ENCODE data around the gene C18orf63. TPM values are rescaled to one million over a fixed set of nuclear protein-coding genes. Genes with fewer than 3 reads are reported as not detected.
"Not testable (repeated sequence)": the region's sequence is repeated elsewhere in the genome, so short reads cannot be mapped to it uniquely, and the experiment has no call there.

Gene C18orf63
- total RNA-seq, 1 experiment from 2014 or later = not detected

DNA sequence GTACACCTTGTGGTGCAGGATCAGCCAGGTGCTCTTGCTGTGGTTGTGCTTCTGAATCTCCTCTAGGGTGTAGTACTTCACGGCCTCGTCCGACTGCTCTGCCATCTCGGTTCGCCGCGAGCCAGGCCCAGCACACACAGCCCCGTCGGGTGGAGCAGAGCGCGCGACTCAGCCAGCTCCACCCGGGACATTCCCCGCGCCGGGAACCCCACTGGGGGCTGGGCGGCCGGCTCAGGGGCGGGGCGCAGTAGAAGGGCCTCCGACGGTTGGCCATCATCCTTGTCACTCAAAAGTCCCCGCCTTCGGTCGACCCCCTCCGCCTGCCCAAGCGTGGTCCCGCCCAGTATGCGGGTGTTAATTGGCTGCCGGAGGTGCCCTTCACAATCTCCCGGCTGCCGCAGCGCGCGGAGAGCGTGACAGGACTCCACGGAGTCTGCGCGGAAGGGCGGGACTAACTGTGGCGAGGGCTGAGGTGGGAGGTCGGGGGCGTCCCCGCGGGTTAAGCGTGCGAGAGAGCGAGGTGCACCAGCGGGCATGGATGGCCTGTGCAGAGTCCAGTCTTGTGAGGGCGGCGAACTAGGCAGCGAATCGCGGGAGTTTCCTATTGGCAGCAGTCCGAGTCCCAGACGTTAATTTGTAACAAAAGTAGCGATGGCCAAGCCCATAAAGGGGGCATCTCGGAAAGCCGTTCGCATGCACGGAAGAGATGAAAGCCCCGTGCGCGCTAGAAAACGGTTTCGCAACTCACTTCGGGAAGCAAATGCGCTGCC is 23.7 kb upstream of the C18orf63 start, which contains the start of gene CYB5A:
Gene CYB5A (minus strand): TSS at position 193 of the 770 bp plus-strand sequence. CDS start 88 bp downstream, at position 105.
- H3K4me3 ChIP-seq (ENCODE audit: low read depth in 2 of 2, low read length in 2 of 2) = peak within 1 kb of the TSS; percentile 70 to 79
- H3K27me3 ChIP-seq (ENCODE audit: control insufficient read depth, insufficient read depth, low read length) = no peaks in the 10 kb centered on the region
- H3K9me3 ChIP-seq (ENCODE audit: control insufficient read depth, insufficient read depth, low read depth, low read length) = no peaks in the 10 kb centered on the region
- peaks cover 10% of the 10 kb centered on the region; the same call in 1 of the 2 replicates for H3K4me1 ChIP-seq (ENCODE audit: control insufficient read depth, insufficient read depth, low read length)
- POLR2A ChIA-PET = no interaction called here
- TF ChIP-seq, protein P1, sequence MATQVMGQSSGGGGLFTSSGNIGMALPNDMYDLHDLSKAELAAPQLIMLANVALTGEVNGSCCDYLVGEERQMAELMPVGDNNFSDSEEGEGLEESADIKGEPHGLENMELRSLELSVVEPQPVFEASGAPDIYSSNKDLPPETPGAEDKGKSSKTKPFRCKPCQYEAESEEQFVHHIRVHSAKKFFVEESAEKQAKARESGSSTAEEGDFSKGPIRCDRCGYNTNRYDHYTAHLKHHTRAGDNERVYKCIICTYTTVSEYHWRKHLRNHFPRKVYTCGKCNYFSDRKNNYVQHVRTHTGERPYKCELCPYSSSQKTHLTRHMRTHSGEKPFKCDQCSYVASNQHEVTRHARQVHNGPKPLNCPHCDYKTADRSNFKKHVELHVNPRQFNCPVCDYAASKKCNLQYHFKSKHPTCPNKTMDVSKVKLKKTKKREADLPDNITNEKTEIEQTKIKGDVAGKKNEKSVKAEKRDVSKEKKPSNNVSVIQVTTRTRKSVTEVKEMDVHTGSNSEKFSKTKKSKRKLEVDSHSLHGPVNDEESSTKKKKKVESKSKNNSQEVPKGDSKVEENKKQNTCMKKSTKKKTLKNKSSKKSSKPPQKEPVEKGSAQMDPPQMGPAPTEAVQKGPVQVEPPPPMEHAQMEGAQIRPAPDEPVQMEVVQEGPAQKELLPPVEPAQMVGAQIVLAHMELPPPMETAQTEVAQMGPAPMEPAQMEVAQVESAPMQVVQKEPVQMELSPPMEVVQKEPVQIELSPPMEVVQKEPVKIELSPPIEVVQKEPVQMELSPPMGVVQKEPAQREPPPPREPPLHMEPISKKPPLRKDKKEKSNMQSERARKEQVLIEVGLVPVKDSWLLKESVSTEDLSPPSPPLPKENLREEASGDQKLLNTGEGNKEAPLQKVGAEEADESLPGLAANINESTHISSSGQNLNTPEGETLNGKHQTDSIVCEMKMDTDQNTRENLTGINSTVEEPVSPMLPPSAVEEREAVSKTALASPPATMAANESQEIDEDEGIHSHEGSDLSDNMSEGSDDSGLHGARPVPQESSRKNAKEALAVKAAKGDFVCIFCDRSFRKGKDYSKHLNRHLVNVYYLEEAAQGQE (IDR thresholded peaks at IDR 0.05; ENCODE audit: insufficient read depth in 1 of 2, low read depth in 2 of 2, low read length in 1 of 2) = no peak; a peak in 1 of 4 replicates
- TF ChIP-seq POLR2AphosphoS5 (IDR thresholded peaks at IDR 0.05; ENCODE audit: low read depth, low read length) (peak; percentile 86), SIN3A (IDR thresholded peaks at IDR 0.05; ENCODE audit: borderline replicate concordance, insufficient read depth, low read depth, low read length) (0 out of 2 replicates have a peak, but pooled peaks have one; percentile 33), TCF7L2 (IDR thresholded peaks at IDR 0.05; ENCODE audit: low read depth, low read length) (peak; percentile 94)
- TF ChIP-seq, protein P2, sequence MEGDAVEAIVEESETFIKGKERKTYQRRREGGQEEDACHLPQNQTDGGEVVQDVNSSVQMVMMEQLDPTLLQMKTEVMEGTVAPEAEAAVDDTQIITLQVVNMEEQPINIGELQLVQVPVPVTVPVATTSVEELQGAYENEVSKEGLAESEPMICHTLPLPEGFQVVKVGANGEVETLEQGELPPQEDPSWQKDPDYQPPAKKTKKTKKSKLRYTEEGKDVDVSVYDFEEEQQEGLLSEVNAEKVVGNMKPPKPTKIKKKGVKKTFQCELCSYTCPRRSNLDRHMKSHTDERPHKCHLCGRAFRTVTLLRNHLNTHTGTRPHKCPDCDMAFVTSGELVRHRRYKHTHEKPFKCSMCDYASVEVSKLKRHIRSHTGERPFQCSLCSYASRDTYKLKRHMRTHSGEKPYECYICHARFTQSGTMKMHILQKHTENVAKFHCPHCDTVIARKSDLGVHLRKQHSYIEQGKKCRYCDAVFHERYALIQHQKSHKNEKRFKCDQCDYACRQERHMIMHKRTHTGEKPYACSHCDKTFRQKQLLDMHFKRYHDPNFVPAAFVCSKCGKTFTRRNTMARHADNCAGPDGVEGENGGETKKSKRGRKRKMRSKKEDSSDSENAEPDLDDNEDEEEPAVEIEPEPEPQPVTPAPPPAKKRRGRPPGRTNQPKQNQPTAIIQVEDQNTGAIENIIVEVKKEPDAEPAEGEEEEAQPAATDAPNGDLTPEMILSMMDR (IDR thresholded peaks at IDR 0.05) = no peak
- intact Hi-C loops (cut with micrococcal nuclease; ENCODE audit: unreplicated experiment) (no loop called here), in situ Hi-C loops (cut with HindIII; ENCODE audit: low pct_unique_long_range_greater_than_20kb, low sequenced_read_pairs) (no loop called here)
- ATAC-seq = peak; percentile 99
- peak within 1 kb of the TSS; percentile 84 for H3K27ac ChIP-seq (ENCODE audit: low read length)
- BruUV-seq (replicated peaks) = no TSS peak
- DNase-seq (ENCODE audit: low read depth, low spot score) = peak; percentile 83
- no peaks in the 10 kb centered on the region for H3K36me3 ChIP-seq (ENCODE audit: control insufficient read depth, insufficient read depth, low read length)
- CTCF ChIA-PET = no interaction called here

DNA sequence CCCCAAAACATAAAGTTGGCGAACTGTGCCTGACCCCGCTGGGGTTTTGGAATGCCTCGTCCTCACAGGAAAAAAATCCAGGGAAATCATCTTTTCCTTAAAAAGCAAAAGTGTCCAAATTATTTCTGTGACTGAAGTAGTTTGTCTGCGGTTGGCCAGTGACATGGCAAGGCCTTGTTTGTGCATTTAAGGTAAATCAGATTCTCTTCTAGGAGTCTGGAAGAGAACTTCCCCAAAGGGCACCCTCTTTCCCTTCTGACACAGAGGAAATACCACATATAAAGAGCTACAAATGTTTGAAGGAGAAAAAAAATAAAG is 23.1 kb upstream of the C18orf63 start:
- no peaks in the 10 kb centered on the region for H3K27me3 ChIP-seq (ENCODE audit: control insufficient read depth, insufficient read depth, low read length)
- intact Hi-C loops (cut with micrococcal nuclease; ENCODE audit: unreplicated experiment) = no loop called here
- in situ Hi-C loops (cut with HindIII; ENCODE audit: low pct_unique_long_range_greater_than_20kb, low sequenced_read_pairs) = no loop called here
- no peak for DNase-seq (ENCODE audit: low read depth, low spot score)
- peak; percentile 2 for TF ChIP-seq TCF7L2 (IDR thresholded peaks at IDR 0.05; ENCODE audit: low read depth, low read length)
- TF ChIP-seq POLR2AphosphoS5 (IDR thresholded peaks at IDR 0.05; ENCODE audit: low read depth, low read length) = no peak
- no peaks in the 10 kb centered on the region for H3K36me3 ChIP-seq (ENCODE audit: control insufficient read depth, insufficient read depth, low read length)
- ChIA-PET POLR2A (no interaction called here), CTCF (no interaction called here)
- no peak for ATAC-seq
- H3K4me1 ChIP-seq (ENCODE audit: control insufficient read depth, insufficient read depth, low read length) = peaks cover 10% of the 10 kb centered on the region; the same call in 1 of the 2 replicates
- BruUV-seq (replicated peaks) = no TSS peak
- no peaks in the 10 kb centered on the region for H3K9me3 ChIP-seq (ENCODE audit: control insufficient read depth, insufficient read depth, low read depth, low read length)
- peak overlapping the region; percentile 84 for H3K27ac ChIP-seq (ENCODE audit: low read length)
- peak overlapping the region; percentile 70 to 79 for H3K4me3 ChIP-seq (ENCODE audit: low read depth in 2 of 2, low read length in 2 of 2)

DNA sequence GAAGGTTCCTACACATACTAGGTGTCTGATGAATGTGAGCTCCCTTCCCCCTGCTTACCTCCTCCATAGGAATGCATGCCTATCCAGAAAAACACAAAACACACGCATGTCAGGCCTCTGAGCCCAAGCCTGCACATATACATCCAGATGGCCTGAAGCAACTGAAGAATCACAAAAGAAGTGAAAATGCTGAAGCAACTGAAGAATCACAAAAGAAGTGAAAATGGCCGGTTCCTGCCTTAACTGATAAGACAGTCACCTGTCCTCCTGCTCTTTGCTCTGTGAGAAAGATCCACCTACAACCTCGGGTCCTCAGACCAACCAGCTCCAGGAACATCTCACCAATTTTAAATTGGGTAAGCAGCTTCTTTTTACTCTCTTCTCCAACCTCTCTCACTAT is 22.7 kb upstream of the C18orf63 start:
- H3K27ac ChIP-seq (ENCODE audit: low read length); H3K4me3 ChIP-seq (ENCODE audit: low read depth in 2 of 2, low read length in 2 of 2); ATAC-seq; intact Hi-C loops (cut with micrococcal nuclease; ENCODE audit: unreplicated experiment); H3K9me3 ChIP-seq (ENCODE audit: control insufficient read depth, insufficient read depth, low read depth, low read length); H3K27me3 ChIP-seq (ENCODE audit: control insufficient read depth, insufficient read depth, low read length); H3K36me3 ChIP-seq (ENCODE audit: control insufficient read depth, insufficient read depth, low read length); BruUV-seq (replicated peaks); CTCF ChIA-PET; H3K4me1 ChIP-seq (ENCODE audit: control insufficient read depth, insufficient read depth, low read length); POLR2A ChIA-PET; DNase-seq (ENCODE audit: low read depth, low spot score); in situ Hi-C loops (cut with HindIII; ENCODE audit: low pct_unique_long_range_greater_than_20kb, low sequenced_read_pairs): not testable (repeated sequence)

Measured in Panc1 (cell line).